CD14-positive monocyte (primary cell): Measurements from ENCODE around the gene MYL12B. TPM values are rescaled to one million over a fixed set of nuclear protein-coding genes. Genes with fewer than 3 reads are reported as not detected.

ENCODE experiments used
- DNase-seq, 3 donors: peaks; one replicate each; pipeline ENCODE4 v3.0.0-alpha.2; 2011 to 2022
- H2AFZ ChIP-seq: 2 replicates; pipeline ENCODE4 v1.6.0; 2012; ENCODE audit warnings: mild to moderate bottlenecking, low read depth, low read length, inconsistent platforms; ENCODE audit not compliant: insufficient read depth, poor library complexity, severe bottlenecking
- H3K27ac ChIP-seq, 2 donors: 1 replicate in 1 of 2; 2 replicates in 1 of 2; pipeline ENCODE4 v1.5.1; 2012 to 2013; ENCODE audit warnings: low read length in 2 of 2, control low read depth in 1 of 2, inconsistent platforms in 1 of 2, low read depth in 1 of 2, mild to moderate bottlenecking in 1 of 2
- H3K27me3 ChIP-seq, 2 donors: one replicate each; pipeline versions ENCODE4 v1.6.0 to v1.6.1; 2011 to 2013; ENCODE audit warnings: low read length in 2 of 2; ENCODE audit not compliant: control insufficient read depth in 2 of 2, insufficient read depth in 2 of 2
- H3K36me3 ChIP-seq, 2 donors: replicated peaks in 1 of 2; 1 replicate in 1 of 2; 2 replicates in 1 of 2; pipeline versions ENCODE4 v1.5.1 to v1.6.1; 2012 to 2013; ENCODE audit warnings: low read length in 2 of 2, control low read depth in 1 of 2, inconsistent platforms in 1 of 2, mild to moderate bottlenecking in 1 of 2; ENCODE audit not compliant: insufficient read depth in 2 of 2, control insufficient read depth in 1 of 2
- H3K4me1 ChIP-seq, 2 donors: 1 replicate in 1 of 2; 2 replicates in 1 of 2; pipeline versions ENCODE4 v1.5.1 to v1.6.1; 2012 to 2013; ENCODE audit warnings: low read length in 2 of 2, control low read depth in 1 of 2, inconsistent platforms in 1 of 2, mild to moderate bottlenecking in 1 of 2, moderate library complexity in 1 of 2; ENCODE audit not compliant: insufficient read depth in 2 of 2, control insufficient read depth in 1 of 2
- H3K4me2 ChIP-seq: replicated peaks from 2 replicates; pipeline ENCODE3; 2012; ENCODE audit warnings: low read length, moderate library complexity, mild to moderate bottlenecking; ENCODE audit not compliant: poor library complexity, severe bottlenecking; ENCODE audit errors: extremely low read depth
- H3K4me3 ChIP-seq, 3 experiments: fragments of 200-600 bp in 1 of 3; sonication (generic) in 1 of 3; replicated peaks in 1 of 3; 1 replicate in 2 of 3; 2 replicates in 1 of 3; pipeline ENCODE4 v1.5.1; 2011 to 2013; ENCODE audit warnings: low read length in 3 of 3, mild to moderate bottlenecking in 3 of 3, control low read depth in 2 of 3, low read depth in 2 of 3, inconsistent platforms in 1 of 3, moderate library complexity in 1 of 3
- H3K79me2 ChIP-seq: 2 replicates; pipeline ENCODE4 v1.6.0; 2012; ENCODE audit warnings: mild to moderate bottlenecking, control low read depth, inconsistent platforms, low read length, moderate library complexity; ENCODE audit not compliant: insufficient read depth
- H3K9ac ChIP-seq: 2 replicates; pipeline ENCODE4 v1.6.0; 2017; ENCODE audit warnings: low read length, mild to moderate bottlenecking; ENCODE audit not compliant: insufficient read depth, poor library complexity, severe bottlenecking
- H3K9me3 ChIP-seq, 2 donors: replicated peaks in 1 of 2; 1 replicate in 1 of 2; 2 replicates in 1 of 2; pipeline versions ENCODE4 v1.5.1 to v1.6.1; 2012 to 2013; ENCODE audit warnings: low read length in 2 of 2, control low read depth in 1 of 2; ENCODE audit not compliant: control insufficient read depth in 1 of 2, insufficient read depth in 1 of 2
- H4K20me1 ChIP-seq: 2 replicates; pipeline ENCODE4 v1.6.0; 2012; ENCODE audit warnings: mild to moderate bottlenecking, low read length, control low read depth, moderate library complexity; ENCODE audit not compliant: insufficient read depth
- H3K27ac Mint-ChIP-seq, 7 donors: one replicate each; pipeline ENCODE4 v1.8.0; 2020; ENCODE audit warnings: mild to moderate bottlenecking in 7 of 7, mixed read lengths in 7 of 7, moderate library complexity in 6 of 7, inconsistent platforms in 2 of 7
- H3K27me3 Mint-ChIP-seq, 3 donors: one replicate each; pipeline ENCODE4 v1.8.0; 2021 to 2022; ENCODE audit warnings: low read depth in 3 of 3, mild to moderate bottlenecking in 3 of 3, mixed read lengths in 3 of 3, moderate library complexity in 3 of 3, inconsistent platforms in 1 of 3
- H3K36me3 Mint-ChIP-seq, 2 donors: one replicate each; pipeline ENCODE4 v1.8.0; 2020; ENCODE audit warnings: mixed read lengths in 2 of 2, inconsistent platforms in 1 of 2, mild to moderate bottlenecking in 1 of 2
- H3K4me1 Mint-ChIP-seq: one replicate; pipeline ENCODE4 v1.8.0; 2020; ENCODE audit warnings: mild to moderate bottlenecking, mixed read lengths
- H3K4me3 Mint-ChIP-seq, 2 donors: one replicate each; pipeline ENCODE4 v1.8.0; 2020; ENCODE audit warnings: mild to moderate bottlenecking in 2 of 2, mixed read lengths in 2 of 2, moderate library complexity in 1 of 2
- H3K9me3 Mint-ChIP-seq, 7 donors: one replicate each; pipeline ENCODE4 v1.8.0; 2020 to 2022; ENCODE audit warnings: mixed read lengths in 7 of 7, mild to moderate bottlenecking in 6 of 7, moderate library complexity in 6 of 7, inconsistent platforms in 2 of 7
- WGBS: methylation state at CpG from one replicate; pipeline ENCODE4 v1.1.5; 2013; ENCODE audit warnings: missing lambda C conversion rate; ENCODE audit not compliant: insufficient coverage; 5-methylcytosine and 5-hydroxymethylcytosine counted together
- intact Hi-C, 2 donors: fragments of 100-400 bp; cut with micrococcal nuclease; formaldehyde crosslinking; loops; one replicate each; pipeline versions ENCODE4 v1.15.0 to v1.15.1; 2023
- polyA plus RNA-seq, 3 donors: library from polyadenylated mRNA; depleted of rRNA in 1 of 3; unstranded in 2 of 3; stranded (reverse) in 1 of 3; fragments of 300-500 nt in 2 of 3; fragments of >200 nt in 1 of 3; fragmentation: Illumina TruSeq in 2 of 3; gene quantifications; 1 replicate in 2 of 3; 2 replicates in 1 of 3; pipeline ENCODE4 v1.2.3, GENCODE V29; 2012 to 2021
- TF ChIP-seq, protein P1 (sequence below): fragments of 200-600 bp; IDR thresholded peaks from one replicate; pipeline ENCODE4 v1.8.0; 2022; ENCODE audit warnings: antibody characterized with exemption, mild to moderate bottlenecking

Gene MYL12B
- polyA plus RNA-seq, 3 donors: 295 to 814 (median 727) TPM

DNA sequence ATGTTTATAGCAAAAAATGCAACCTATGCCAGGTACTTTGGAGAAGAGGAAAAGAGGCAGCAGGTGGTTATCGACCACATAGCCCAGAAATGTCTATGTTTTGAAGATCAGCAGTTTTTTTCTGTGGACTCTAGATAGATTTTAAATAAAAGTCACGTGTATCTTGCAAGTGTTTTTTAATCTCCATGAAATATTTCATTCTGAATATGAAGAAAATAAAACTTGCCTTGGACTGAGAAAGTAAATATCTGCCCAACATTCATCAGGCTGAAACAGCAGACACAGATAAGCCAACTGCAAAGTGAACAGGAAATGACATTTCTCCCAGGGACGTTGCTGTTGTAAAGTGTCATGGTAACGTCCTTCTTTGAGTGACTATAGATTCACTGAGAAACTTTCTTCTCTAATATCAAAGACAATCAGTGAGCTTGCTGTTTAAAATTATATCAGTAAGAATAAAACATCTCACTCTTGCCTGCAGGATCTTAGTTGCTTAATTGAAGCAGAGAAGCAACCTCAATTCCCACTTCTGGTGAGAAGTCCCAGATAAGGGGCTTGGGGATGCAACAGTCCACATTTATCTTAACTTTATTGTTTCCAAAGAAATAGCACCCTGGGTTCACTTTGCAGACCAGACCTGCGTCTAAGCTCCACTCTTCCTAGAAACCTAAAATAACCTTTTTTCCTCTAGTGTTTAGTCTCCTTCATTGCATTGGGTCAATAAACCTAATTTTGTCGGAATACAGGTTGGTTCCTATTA, 48.5 kb upstream of the MYL12B start:
- no peak overlapping the region for H3K9ac ChIP-seq
- TF ChIP-seq, protein P1, sequence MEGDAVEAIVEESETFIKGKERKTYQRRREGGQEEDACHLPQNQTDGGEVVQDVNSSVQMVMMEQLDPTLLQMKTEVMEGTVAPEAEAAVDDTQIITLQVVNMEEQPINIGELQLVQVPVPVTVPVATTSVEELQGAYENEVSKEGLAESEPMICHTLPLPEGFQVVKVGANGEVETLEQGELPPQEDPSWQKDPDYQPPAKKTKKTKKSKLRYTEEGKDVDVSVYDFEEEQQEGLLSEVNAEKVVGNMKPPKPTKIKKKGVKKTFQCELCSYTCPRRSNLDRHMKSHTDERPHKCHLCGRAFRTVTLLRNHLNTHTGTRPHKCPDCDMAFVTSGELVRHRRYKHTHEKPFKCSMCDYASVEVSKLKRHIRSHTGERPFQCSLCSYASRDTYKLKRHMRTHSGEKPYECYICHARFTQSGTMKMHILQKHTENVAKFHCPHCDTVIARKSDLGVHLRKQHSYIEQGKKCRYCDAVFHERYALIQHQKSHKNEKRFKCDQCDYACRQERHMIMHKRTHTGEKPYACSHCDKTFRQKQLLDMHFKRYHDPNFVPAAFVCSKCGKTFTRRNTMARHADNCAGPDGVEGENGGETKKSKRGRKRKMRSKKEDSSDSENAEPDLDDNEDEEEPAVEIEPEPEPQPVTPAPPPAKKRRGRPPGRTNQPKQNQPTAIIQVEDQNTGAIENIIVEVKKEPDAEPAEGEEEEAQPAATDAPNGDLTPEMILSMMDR: no peak
- H3K4me3 ChIP-seq: no peak overlapping the region
- no peak overlapping the region for H3K27ac ChIP-seq
- no peaks in the 10 kb centered on the region for H3K79me2 ChIP-seq
- no peak overlapping the region for H3K4me2 ChIP-seq
- no peak overlapping the region for H3K4me3 Mint-ChIP-seq
- H3K9me3 Mint-ChIP-seq: peaks cover 0 to 8% (median 2%) of the 10 kb centered on the region in 7 donors
- peak overlapping the region; percentile 6 for H2AFZ ChIP-seq
- peak in 1 of 3 donors; percentile 7 for DNase-seq
- H3K4me1 Mint-ChIP-seq: peaks cover 6% of the 10 kb centered on the region
- H3K27me3 ChIP-seq: no peaks in the 10 kb centered on the region
- WGBS: 60% methylated on average over 1 of the region's 6 CpGs
- intact Hi-C loops: no loop called here
- H4K20me1 ChIP-seq: no peaks in the 10 kb centered on the region
- H3K27ac Mint-ChIP-seq: no peak overlapping the region
- H3K27me3 Mint-ChIP-seq: no peaks in the 10 kb centered on the region
- H3K9me3 ChIP-seq: no peaks in the 10 kb centered on the region
- no peaks in the 10 kb centered on the region for H3K36me3 Mint-ChIP-seq
- no peaks in the 10 kb centered on the region for H3K4me1 ChIP-seq
- H3K36me3 ChIP-seq: no peaks in the 10 kb centered on the region

DNA sequence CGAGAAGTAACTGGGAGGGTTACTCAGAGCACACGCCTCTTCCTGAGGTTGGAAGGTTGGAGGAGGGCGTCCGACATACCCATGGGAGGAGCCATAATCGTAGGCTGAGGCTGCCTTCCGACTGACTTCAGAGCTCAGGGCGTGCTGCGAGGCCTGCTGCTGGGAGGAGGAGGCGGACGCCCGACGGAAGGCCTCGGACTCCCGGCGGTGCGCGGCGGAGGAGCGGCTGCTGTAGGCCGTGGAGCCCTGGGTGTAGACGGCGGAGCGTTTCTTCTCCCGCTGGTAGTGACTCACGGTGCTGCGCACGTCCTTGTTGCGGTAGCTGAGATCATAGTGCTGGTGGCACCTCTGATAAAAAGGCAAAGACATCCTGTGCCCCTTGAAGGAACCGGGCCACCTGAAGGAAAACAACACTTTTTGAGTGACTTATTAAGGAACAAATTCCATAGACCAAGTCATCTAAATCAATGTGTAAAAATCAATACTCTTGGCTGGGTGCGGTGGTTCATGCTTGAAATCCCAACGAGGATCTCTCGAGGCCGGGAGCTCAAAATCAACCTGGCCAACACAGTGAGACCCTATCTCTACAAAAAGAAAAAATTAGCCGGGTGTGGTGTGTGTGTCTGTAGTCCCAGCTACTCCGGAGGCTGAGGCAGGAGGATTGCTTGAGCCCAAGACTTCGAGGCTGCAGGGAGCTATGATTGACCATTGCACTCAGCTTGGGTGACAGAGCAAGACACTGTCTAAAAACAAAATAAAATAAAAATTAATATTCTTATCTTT, 46.9 kb upstream of the MYL12B start:
- H2AFZ ChIP-seq: no peak overlapping the region
- Mint-ChIP-seq H3K4me3 (no peak overlapping the region), H3K27ac (peak overlapping the region in 1 of 7 donors; percentile 66), H3K36me3 (no peaks in the 10 kb centered on the region), H3K27me3 (no peaks in the 10 kb centered on the region), H3K9me3 (peaks cover 0 to 8% (median 2%) of the 10 kb centered on the region in 7 donors), H3K4me1 (peaks cover 6% of the 10 kb centered on the region)
- no peaks in the 10 kb centered on the region for H3K9me3 ChIP-seq
- intact Hi-C loops: no loop called here
- no peaks in the 10 kb centered on the region for H3K27me3 ChIP-seq
- H3K4me1 ChIP-seq: no peaks in the 10 kb centered on the region
- no peak overlapping the region for H3K9ac ChIP-seq
- H3K36me3 ChIP-seq: no peaks in the 10 kb centered on the region
- no peak overlapping the region for H3K4me2 ChIP-seq
- TF ChIP-seq, protein P1: no peak
- DNase-seq: no peak
- no peaks in the 10 kb centered on the region for H4K20me1 ChIP-seq
- WGBS: 99% methylated on average over 25 of the region's 36 CpGs
- no peak overlapping the region for H3K27ac ChIP-seq
- H3K79me2 ChIP-seq: no peaks in the 10 kb centered on the region
- H3K4me3 ChIP-seq: no peak overlapping the region
